Caco-2 (cell line): ENCODE measurements around the gene DNAJC4. TPM values are rescaled to one million over a fixed set of nuclear protein-coding genes. Genes with fewer than 3 reads are reported as not detected.
A peak's percentile ranks its signal among the peaks of the same experiment; 100 is the strongest.

Experiments
- BruUV-seq: library from RNA; stranded (reverse); fragments of 400-500 nt; replicated peaks from 2 replicates; lab custom pipeline; 2021; lab: Mats Ljungman, UMichigan
- CTCF ChIA-PET: fragments of 300-600 bp; sonication (Branson Sonifier 250); formaldehyde crosslinking; loops from one replicate; lab custom pipeline; 2022; ENCODE audit warnings: antibody characterized with exemption; lab: Charles Lee
- POLR2A ChIA-PET: fragments of 300-600 bp; sonication (Branson Sonifier 250); formaldehyde crosslinking; loops from one replicate; lab custom pipeline; 2022; ENCODE audit warnings: antibody characterized with exemption; lab: Charles Lee
- DNase-seq, 2 experiments: peaks; one replicate each; pipeline versions ENCODE4 v3.0.0 to v3.0.0-alpha.2; 2020 to 2022
- H3K27me3 ChIP-seq: replicated peaks from 2 replicates; pipeline ENCODE4 v1.6.0; 2011; ENCODE audit warnings: low read length; ENCODE audit not compliant: control insufficient read depth, insufficient read depth
- H3K36me3 ChIP-seq: 2 replicates; pipeline ENCODE4 v1.5.1; 2011; ENCODE audit warnings: low read length; ENCODE audit not compliant: control insufficient read depth, insufficient read depth
- H3K4me1 ChIP-seq: fragments of 250-450 bp; sonication (Bioruptor Pico); 2 replicates; pipeline ENCODE4 v1.5.1; 2020; ENCODE audit warnings: mild to moderate bottlenecking
- H3K4me3 ChIP-seq: 2 replicates; pipeline ENCODE4 v1.5.1; 2011; ENCODE audit warnings: low read depth, mild to moderate bottlenecking, control low read depth, low read length
- H3K9me3 ChIP-seq: fragments of 250-450 bp; sonication (Bioruptor Pico); 2 replicates; pipeline ENCODE4 v1.5.1; 2020; ENCODE audit warnings: mild to moderate bottlenecking, moderate library complexity
- H3K27ac Mint-ChIP-seq: one replicate; pipeline ENCODE4 v1.8.0; 2022; ENCODE audit warnings: mixed read lengths; ENCODE audit not compliant: unreplicated experiment
- H3K27me3 Mint-ChIP-seq: one replicate; pipeline ENCODE4 v1.8.0; 2022; ENCODE audit warnings: mixed read lengths; ENCODE audit not compliant: insufficient read depth, unreplicated experiment
- H3K36me3 Mint-ChIP-seq: one replicate; pipeline ENCODE4 v1.8.0; 2022; ENCODE audit warnings: mild to moderate bottlenecking, mixed read lengths; ENCODE audit not compliant: insufficient read depth, unreplicated experiment
- H3K4me1 Mint-ChIP-seq: one replicate; pipeline ENCODE4 v1.8.0; 2022; ENCODE audit warnings: low read depth, mixed read lengths; ENCODE audit not compliant: unreplicated experiment
- H3K4me3 Mint-ChIP-seq: one replicate; pipeline ENCODE4 v1.8.0; 2022; ENCODE audit warnings: mild to moderate bottlenecking, moderate library complexity, mixed read lengths; ENCODE audit not compliant: unreplicated experiment
- H3K9me3 Mint-ChIP-seq: one replicate; pipeline ENCODE4 v1.8.0; 2022; ENCODE audit warnings: mixed read lengths; ENCODE audit not compliant: unreplicated experiment
- CTCF ChIP-seq, 2 experiments: fragments of 200-600 bp in 1 of 2; IDR thresholded peaks; 1 replicate in 1 of 2; 2 replicates in 1 of 2; pipeline versions ENCODE4 v1.5.1 to v1.8.0; 2011 to 2022; ENCODE audit warnings: antibody characterized with exemption in 1 of 2, control low read depth in 1 of 2, inconsistent platforms in 1 of 2, low read depth in 1 of 2, low read length in 1 of 2, mild to moderate bottlenecking in 1 of 2, moderate library complexity in 1 of 2; ENCODE audit not compliant: insufficient read depth in 1 of 2, severe bottlenecking in 1 of 2, unreplicated experiment in 1 of 2
- intact Hi-C: fragments of 100-400 bp; cut with micrococcal nuclease; formaldehyde crosslinking; loops from one replicate; pipeline ENCODE4 v1.10.0; 2022; ENCODE audit not compliant: unreplicated experiment
- total RNA-seq: library from RNA; stranded (reverse); gene quantifications from 2 replicates; pipeline ENCODE4 v1.2.3, GENCODE V29; 2022

The DNAJC4 gene
- total RNA-seq, 1 experiment from 2014 or later, result 22.9 TPM

GRCh38 chr11:64223001-64223651 lies 7.2 kb upstream of the DNAJC4 start:
- H3K36me3 Mint-ChIP-seq, result peaks cover 13% of the 10 kb centered on the region

GRCh38 chr11:64224151-64224890 lies 6.0 kb upstream of the DNAJC4 start:
- no peak overlapping the region for H3K4me3 ChIP-seq
- no TSS peak for BruUV-seq

More at GRCh38 chr11:64223001-64223651, 7.2 kb upstream of the DNAJC4 start:
- no peak for TF ChIP-seq CTCF (IDR thresholded peaks at IDR 0.05; ENCODE audit: insufficient read depth in 1 of 2, low read depth in 1 of 2, low read length in 1 of 2, severe bottlenecking in 1 of 2, unreplicated experiment in 1 of 2)
- Histone ChIP-seq H3K9me3 (no peaks in the 10 kb centered on the region), H3K27me3 (no peaks in the 10 kb centered on the region), H3K36me3 (no peaks in the 10 kb centered on the region; the same call in 1 of the 2 replicates), H3K4me3 (no peak overlapping the region), H3K4me1 (peaks cover 14% of the 10 kb centered on the region)
- no TSS peak for BruUV-seq
- no peak overlapping the region for H3K27ac Mint-ChIP-seq
- H3K4me1 Mint-ChIP-seq, result no peaks in the 10 kb centered on the region
- CTCF ChIA-PET, result interaction anchor here (0.6 to 1.1 kb wide), 2 partner anchors 18 to 37 kb away, joined by 3 to 8 read pairs; partner anchors contain the start of gene STIP1
- no peak for DNase-seq
- POLR2A ChIA-PET, result no interaction called here
- no peak overlapping the region for H3K4me3 Mint-ChIP-seq
- intact Hi-C loops, result no loop called here
- H3K9me3 Mint-ChIP-seq, result no peaks in the 10 kb centered on the region
- no peaks in the 10 kb centered on the region for H3K27me3 Mint-ChIP-seq

More at GRCh38 chr11:64224151-64224890, 6.0 kb upstream of the DNAJC4 start:
- TF ChIP-seq CTCF (IDR thresholded peaks at IDR 0.05; ENCODE audit: insufficient read depth in 1 of 2, low read depth in 1 of 2, low read length in 1 of 2, severe bottlenecking in 1 of 2, unreplicated experiment in 1 of 2), result no peak
- no peak overlapping the region for H3K27ac Mint-ChIP-seq
- intact Hi-C loops, result no loop called here
- H3K4me1 Mint-ChIP-seq, result no peaks in the 10 kb centered on the region
- peak overlapping the region; percentile 81 for H3K4me3 Mint-ChIP-seq
- peak in 1 of 2 experiments; percentile 40 for DNase-seq
- H3K36me3 Mint-ChIP-seq, result peaks cover 13% of the 10 kb centered on the region
- H3K4me1 ChIP-seq, result peaks cover 19% of the 10 kb centered on the region
- no peaks in the 10 kb centered on the region for H3K27me3 Mint-ChIP-seq
- H3K9me3 ChIP-seq, result no peaks in the 10 kb centered on the region
- H3K27me3 ChIP-seq, result no peaks in the 10 kb centered on the region
- ChIA-PET POLR2A (no interaction called here), CTCF (interaction anchor here (1.1 kb wide), 1 partner anchor 39 kb away, joined by 3 read pairs; the partner anchor contains the start of gene STIP1)
- H3K9me3 Mint-ChIP-seq, result no peaks in the 10 kb centered on the region
- no peaks in the 10 kb centered on the region; the same call in 1 of the 2 replicates for H3K36me3 ChIP-seq
